ENCODE data around the gene FAM174A. TPM values are rescaled to one million over a fixed set of nuclear protein-coding genes. Genes with fewer than 3 reads are reported as not detected.

FAM174A gene
- total and polyA plus RNA-seq, 9 of the 15 experiments (the other 6 are each of a cell fraction or from before 2014, with no cell fraction given), result 0.14 to 2.9 (median 1.2) TPM

- no peak for TF ChIP-seq CLOCK (CRISPR knock-in tag; IDR thresholded peaks at IDR 0.05; ENCODE audit: borderline replicate concordance)
- no peak for TF ChIP-seq ASH1L (IDR thresholded peaks at IDR 0.05; ENCODE audit: borderline replicate concordance, low read depth, partially characterized antibody)
- no peak for TF ChIP-seq ZBTB1 (CRISPR knock-in tag; IDR thresholded peaks at IDR 0.05; ENCODE audit: borderline replicate concordance, low read depth)
- no peak for TF ChIP-seq GTF3C2 (IDR thresholded peaks at IDR 0.05; ENCODE audit: borderline replicate concordance, extremely low read depth, insufficient read length)
- TF ChIP-seq SOX6 (IDR thresholded peaks at IDR 0.05), result no peak
- TF ChIP-seq, protein P1, sequence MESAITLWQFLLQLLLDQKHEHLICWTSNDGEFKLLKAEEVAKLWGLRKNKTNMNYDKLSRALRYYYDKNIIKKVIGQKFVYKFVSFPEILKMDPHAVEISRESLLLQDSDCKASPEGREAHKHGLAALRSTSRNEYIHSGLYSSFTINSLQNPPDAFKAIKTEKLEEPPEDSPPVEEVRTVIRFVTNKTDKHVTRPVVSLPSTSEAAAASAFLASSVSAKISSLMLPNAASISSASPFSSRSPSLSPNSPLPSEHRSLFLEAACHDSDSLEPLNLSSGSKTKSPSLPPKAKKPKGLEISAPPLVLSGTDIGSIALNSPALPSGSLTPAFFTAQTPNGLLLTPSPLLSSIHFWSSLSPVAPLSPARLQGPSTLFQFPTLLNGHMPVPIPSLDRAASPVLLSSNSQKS (CRISPR knock-in tag; IDR thresholded peaks at IDR 0.05), result no peak
Measured at GRCh38 chr5:100615362-100615761, 80.2 kb downstream of the FAM174A start (continued).
